ENCODE measurements around the gene SOBP. TPM values are rescaled to one million over a fixed set of nuclear protein-coding genes. Genes with fewer than 3 reads are reported as not detected.

SOBP gene
- total RNA-seq, 4 donors from 2014 or later, result 0.27 to 2.7 (median 1.5) TPM

- WGBS, 2 donors, result 91% methylated on average over 3 of the region's 3 CpGs
- H3K4me3 ChIP-seq (ENCODE audit: low read depth, poor library complexity, severe bottlenecking), result no peak overlapping the region
- DNase-seq (ENCODE audit: low spot score in 2 of 2), result no peak
- intact Hi-C loops (cut with DNase I; ENCODE audit: low total_unique reads), result no loop called here
- TF ChIP-seq CTCF (IDR thresholded peaks at IDR 0.05), result no peak
- no peak for TF ChIP-seq POLR2A (IDR thresholded peaks at IDR 0.05)
These were observed 65.0 kb downstream of the SOBP start for GRCh38 chr6:107554918-107555317.

- no peak overlapping the region for H3K4me3 ChIP-seq (ENCODE audit: low read depth, poor library complexity, severe bottlenecking)
- DNase-seq (ENCODE audit: low spot score in 2 of 2), result no peak
- TF ChIP-seq CTCF (IDR thresholded peaks at IDR 0.05), result no peak
- no peak for TF ChIP-seq POLR2A (IDR thresholded peaks at IDR 0.05)
- intact Hi-C loops (cut with DNase I; ENCODE audit: low total_unique reads), result no loop called here
- 93 to 94% methylated on average over 7 of the region's 7 CpGs for WGBS, 2 donors
These were observed 65.5 kb downstream of the SOBP start for GRCh38 chr6:107555449-107555848.

- intact Hi-C loops (cut with DNase I; ENCODE audit: low total_unique reads), result no loop called here
These were observed 66.2 kb downstream of the SOBP start for GRCh38 chr6:107556082-107556481.

GRCh38 chr6:107557698-107558097 is 67.8 kb downstream of the SOBP start:
- DNase-seq (ENCODE audit: low spot score in 2 of 2), result no peak
- H3K4me3 ChIP-seq (ENCODE audit: low read depth, poor library complexity, severe bottlenecking), result no peak overlapping the region
- TF ChIP-seq CTCF (IDR thresholded peaks at IDR 0.05) (no peak), POLR2A (IDR thresholded peaks at IDR 0.05) (no peak)
- intact Hi-C loops (cut with DNase I; ENCODE audit: low total_unique reads), result no loop called here

More at GRCh38 chr6:107556082-107556481, 66.2 kb downstream of the SOBP start:
- TF ChIP-seq CTCF (IDR thresholded peaks at IDR 0.05), result no peak
- no peak for TF ChIP-seq POLR2A (IDR thresholded peaks at IDR 0.05)
- no peak overlapping the region for H3K4me3 ChIP-seq (ENCODE audit: low read depth, poor library complexity, severe bottlenecking)
- DNase-seq (ENCODE audit: low spot score in 2 of 2), result no peak

- intact Hi-C loops (cut with DNase I; ENCODE audit: low total_unique reads), result no loop called here
- no peak overlapping the region for H3K4me3 ChIP-seq (ENCODE audit: low read depth, poor library complexity, severe bottlenecking)
- WGBS, 2 donors, result 64 to 65% methylated on average over 4 of the region's 4 CpGs
These were observed 70.7 kb downstream of the SOBP start for GRCh38 chr6:107560657-107561056.

More at GRCh38 chr6:107560657-107561056, 70.7 kb downstream of the SOBP start:
- no peak for DNase-seq (ENCODE audit: low spot score in 2 of 2)
- no peak for TF ChIP-seq POLR2A (IDR thresholded peaks at IDR 0.05)
- no peak for TF ChIP-seq CTCF (IDR thresholded peaks at IDR 0.05)
